GM21381 (cell line): ENCODE results near the gene MSANTD2.
"Not testable (repeated sequence)": the region's sequence is repeated elsewhere in the genome, so short reads cannot be mapped to it uniquely, and the experiment has no call there.

Source experiments
- ATAC-seq: cut with Tn5 transposase; IDR thresholded peaks from one replicate; pipeline ENCODE4 v1.9.1; 2021; ENCODE audit warnings: mild to moderate bottlenecking, moderate library complexity; ENCODE audit not compliant: unreplicated experiment

MSANTD2 gene

GRCh38 chr11:124778281-124778680, 21.9 kb downstream of the MSANTD2 start:
- no peak for ATAC-seq

- ATAC-seq, result no peak
These were observed 23.2 kb downstream of the MSANTD2 start for GRCh38 chr11:124776865-124777645.

- not testable (repeated sequence) for ATAC-seq
These were observed 29.2 kb downstream of the MSANTD2 start for GRCh38 chr11:124770959-124771358.

- no peak for ATAC-seq
These were observed 30.1 kb downstream of the MSANTD2 start for GRCh38 chr11:124769806-124770774.

GRCh38 chr11:124768914-124769313, 31.3 kb downstream of the MSANTD2 start:
- no peak for ATAC-seq

GRCh38 chr11:124766156-124766555, 34.0 kb downstream of the MSANTD2 start:
- ATAC-seq, result no peak

- ATAC-seq, result peak; percentile 24
These were observed 36.9 kb downstream of the MSANTD2 start for GRCh38 chr11:124763156-124763947.

- peak; percentile 9 for ATAC-seq
These were observed 37.5 kb downstream of the MSANTD2 start for GRCh38 chr11:124762624-124763155.

- peak; percentile 59 for ATAC-seq
These were observed 38.0 kb downstream of the MSANTD2 start, which contains the start of gene ESAM for GRCh38 chr11:124762105-124762623. TSS of gene ESAM (minus strand) at chr11:124762290. CDS start at chr11:124762154, 136 bp downstream.

- ATAC-seq, result no peak
These were observed 38.7 kb downstream of the MSANTD2 start for GRCh38 chr11:124761301-124762104.

- no peak for ATAC-seq
These were observed 39.4 kb downstream of the MSANTD2 start for GRCh38 chr11:124760806-124761205.

GRCh38 chr11:124760205-124760652, 40.0 kb downstream of the MSANTD2 start:
- peak; percentile 26 for ATAC-seq

- ATAC-seq, result no peak
These were observed 40.7 kb downstream of the MSANTD2 start for GRCh38 chr11:124759266-124760204.

GRCh38 chr11:124758355-124759265, 41.6 kb downstream of the MSANTD2 start:
- ATAC-seq, result peak; percentile 46

GRCh38 chr11:124757320-124757719, 42.9 kb downstream of the MSANTD2 start:
- no peak for ATAC-seq

GRCh38 chr11:124756753-124757227, 43.4 kb downstream of the MSANTD2 start:
- ATAC-seq, result no peak
